Astrocyte (in vitro differentiated cells and primary cell): ENCODE data around the gene RTN1. TPM values are rescaled to one million over a fixed set of nuclear protein-coding genes. Genes with fewer than 3 reads are reported as not detected.
A peak's percentile ranks its signal among the peaks of the same experiment; 100 is the strongest.

Experiments used
- DNase-seq: peaks from one replicate; pipeline ENCODE4 v3.0.0-alpha.2; 2010; ENCODE audit warnings: low read depth
- FAIRE-seq: peaks from 2 replicates; lab custom pipeline; 2011; peaks lifted over from hg19 to GRCh38; lab: Jason Lieb, UNC
- H2AFZ ChIP-seq: 2 replicates; pipeline ENCODE4 v1.6.0; 2012; ENCODE audit warnings: low read depth, low read length, inconsistent platforms
- H3K27ac ChIP-seq: 2 replicates; pipeline ENCODE4 v1.5.1; 2011; ENCODE audit warnings: low read depth, low read length, inconsistent platforms
- H3K27me3 ChIP-seq: 2 replicates; pipeline ENCODE4 v1.6.0; 2011; ENCODE audit warnings: low read length, inconsistent platforms; ENCODE audit not compliant: insufficient read depth
- H3K36me3 ChIP-seq: 2 replicates; pipeline ENCODE4 v1.5.1; 2011; ENCODE audit warnings: low read length, inconsistent platforms; ENCODE audit not compliant: insufficient read depth
- H3K4me1 ChIP-seq: 2 replicates; pipeline ENCODE4 v1.5.1; 2011; ENCODE audit warnings: low read length, inconsistent platforms; ENCODE audit not compliant: insufficient read depth
- H3K4me2 ChIP-seq: 2 replicates; pipeline ENCODE4 v1.6.0; 2012; ENCODE audit warnings: low read length, inconsistent platforms
- H3K4me3 ChIP-seq: 2 replicates; pipeline ENCODE4 v1.5.1; 2011; ENCODE audit warnings: low read depth, mild to moderate bottlenecking, low read length, inconsistent platforms; ENCODE audit not compliant: insufficient read depth
- H3K79me2 ChIP-seq: 2 replicates; pipeline ENCODE4 v1.6.0; 2012; ENCODE audit warnings: mild to moderate bottlenecking, low read length, inconsistent platforms; ENCODE audit not compliant: insufficient read depth
- H3K9ac ChIP-seq: 2 replicates; pipeline ENCODE4 v1.6.0; 2012; ENCODE audit warnings: mild to moderate bottlenecking, low read length, inconsistent platforms
- H3K9me3 ChIP-seq: 2 replicates; pipeline ENCODE4 v1.5.1; 2012; ENCODE audit warnings: low read depth, mild to moderate bottlenecking, low read length, inconsistent platforms; ENCODE audit not compliant: insufficient read depth
- H4K20me1 ChIP-seq: 2 replicates; pipeline ENCODE4 v1.6.0; 2012; ENCODE audit warnings: low read length, inconsistent platforms; ENCODE audit not compliant: insufficient read depth
- H3K27ac Mint-ChIP-seq: one replicate; pipeline ENCODE4 v1.8.0; 2021; ENCODE audit warnings: mild to moderate bottlenecking, mixed read lengths; ENCODE audit not compliant: unreplicated experiment
- H3K27me3 Mint-ChIP-seq: one replicate; pipeline ENCODE4 v1.8.0; 2021; ENCODE audit warnings: low read depth, mixed read lengths; ENCODE audit not compliant: unreplicated experiment
- H3K36me3 Mint-ChIP-seq: one replicate; pipeline ENCODE4 v1.8.0; 2021; ENCODE audit warnings: low read depth, mixed read lengths; ENCODE audit not compliant: unreplicated experiment
- H3K4me1 Mint-ChIP-seq: one replicate; pipeline ENCODE4 v1.8.0; 2021; ENCODE audit warnings: low read depth, mixed read lengths; ENCODE audit not compliant: unreplicated experiment
- H3K4me3 Mint-ChIP-seq: one replicate; pipeline ENCODE4 v1.8.0; 2021; ENCODE audit warnings: mild to moderate bottlenecking, moderate library complexity, mixed read lengths; ENCODE audit not compliant: unreplicated experiment
- H3K9me3 Mint-ChIP-seq: one replicate; pipeline ENCODE4 v1.8.0; 2021; ENCODE audit warnings: mild to moderate bottlenecking, mixed read lengths; ENCODE audit not compliant: unreplicated experiment
- CTCF ChIP-seq: IDR thresholded peaks from 2 replicates; pipeline ENCODE4 v1.5.1; 2011; ENCODE audit warnings: low read depth, mild to moderate bottlenecking, inconsistent platforms, low read length, moderate library complexity; ENCODE audit not compliant: insufficient read depth
- EZH2 ChIP-seq: IDR thresholded peaks from 2 replicates; pipeline ENCODE4 v1.6.1; 2012; ENCODE audit warnings: mild to moderate bottlenecking, low read length, inconsistent platforms; ENCODE audit not compliant: insufficient read depth
- total RNA-seq: library from RNA; stranded (reverse); gene quantifications from 2 replicates; pipeline ENCODE4 v1.2.1, GENCODE V29; 2021

RTN1 gene
- total RNA-seq, 1 donor from 2014 or later, result 1.2 TPM

- no peak overlapping the region for H3K4me3 ChIP-seq
- peaks cover 3% of the 10 kb centered on the region for H3K27me3 Mint-ChIP-seq
- no peak overlapping the region for H3K27ac Mint-ChIP-seq
- no peak overlapping the region for H3K9ac ChIP-seq
- H3K36me3 ChIP-seq, result no peaks in the 10 kb centered on the region
- H3K9me3 Mint-ChIP-seq, result no peaks in the 10 kb centered on the region
- H3K4me3 Mint-ChIP-seq, result no peak overlapping the region
- peak overlapping the region; percentile 29 for H3K4me2 ChIP-seq
- H3K36me3 Mint-ChIP-seq, result no peaks in the 10 kb centered on the region
- H3K4me1 Mint-ChIP-seq, result no peaks in the 10 kb centered on the region
- no peaks in the 10 kb centered on the region for H3K27me3 ChIP-seq
- no peak overlapping the region for H3K27ac ChIP-seq
- H3K4me1 ChIP-seq, result peaks cover 16% of the 10 kb centered on the region
- H3K9me3 ChIP-seq, result no peaks in the 10 kb centered on the region
- H4K20me1 ChIP-seq, result no peaks in the 10 kb centered on the region
- DNase-seq (peak; percentile 85), FAIRE-seq (no peak)
- H3K79me2 ChIP-seq, result no peaks in the 10 kb centered on the region
- TF ChIP-seq CTCF (no peak), EZH2 (no peak)
- H2AFZ ChIP-seq, result no peak overlapping the region
Observed at GRCh38 chr14:59771577-59771976, 99.0 kb downstream of the RTN1 start.

GRCh38 chr14:59769586-59769985, 101.0 kb downstream of the RTN1 start:
- Histone ChIP-seq H3K4me2 (no peak overlapping the region), H2AFZ (no peak overlapping the region), H4K20me1 (no peaks in the 10 kb centered on the region), H3K9ac (no peak overlapping the region), H3K79me2 (no peaks in the 10 kb centered on the region), H3K9me3 (no peaks in the 10 kb centered on the region), H3K27ac (no peak overlapping the region), H3K4me3 (no peak overlapping the region), H3K4me1 (peaks cover 16% of the 10 kb centered on the region), H3K27me3 (no peaks in the 10 kb centered on the region), H3K36me3 (no peaks in the 10 kb centered on the region)
- DNase-seq (no peak), FAIRE-seq (no peak)
- TF ChIP-seq EZH2, result no peak
- TF ChIP-seq CTCF, result no peak
- H3K27ac Mint-ChIP-seq, result no peak overlapping the region
- no peaks in the 10 kb centered on the region for H3K36me3 Mint-ChIP-seq
- H3K9me3 Mint-ChIP-seq, result no peaks in the 10 kb centered on the region
- H3K4me1 Mint-ChIP-seq, result no peaks in the 10 kb centered on the region
- no peak overlapping the region for H3K4me3 Mint-ChIP-seq
- H3K27me3 Mint-ChIP-seq, result peaks cover 3% of the 10 kb centered on the region

GRCh38 chr14:59768855-59769375, 101.7 kb downstream of the RTN1 start:
- Histone ChIP-seq H2AFZ (no peak overlapping the region), H3K4me1 (peaks cover 16% of the 10 kb centered on the region), H3K4me2 (peak overlapping the region; percentile 12), H4K20me1 (no peaks in the 10 kb centered on the region), H3K36me3 (no peaks in the 10 kb centered on the region), H3K4me3 (no peak overlapping the region), H3K79me2 (no peaks in the 10 kb centered on the region), H3K9me3 (no peaks in the 10 kb centered on the region), H3K9ac (no peak overlapping the region), H3K27me3 (no peaks in the 10 kb centered on the region), H3K27ac (no peak overlapping the region)
- FAIRE-seq (peak; percentile 49), DNase-seq (peak; percentile 49)
- Mint-ChIP-seq H3K4me3 (no peak overlapping the region), H3K27ac (no peak overlapping the region), H3K4me1 (no peaks in the 10 kb centered on the region), H3K36me3 (no peaks in the 10 kb centered on the region), H3K27me3 (peaks cover 3% of the 10 kb centered on the region), H3K9me3 (no peaks in the 10 kb centered on the region)
- TF ChIP-seq CTCF (no peak), EZH2 (no peak)
